ENCODE results near the gene APCDD1.
A peak's percentile ranks its signal among the peaks of the same experiment; 100 is the strongest.
"Not testable (repeated sequence)": the region's sequence is repeated elsewhere in the genome, so short reads cannot be mapped to it uniquely, and the experiment has no call there.

APCDD1 gene

DNA sequence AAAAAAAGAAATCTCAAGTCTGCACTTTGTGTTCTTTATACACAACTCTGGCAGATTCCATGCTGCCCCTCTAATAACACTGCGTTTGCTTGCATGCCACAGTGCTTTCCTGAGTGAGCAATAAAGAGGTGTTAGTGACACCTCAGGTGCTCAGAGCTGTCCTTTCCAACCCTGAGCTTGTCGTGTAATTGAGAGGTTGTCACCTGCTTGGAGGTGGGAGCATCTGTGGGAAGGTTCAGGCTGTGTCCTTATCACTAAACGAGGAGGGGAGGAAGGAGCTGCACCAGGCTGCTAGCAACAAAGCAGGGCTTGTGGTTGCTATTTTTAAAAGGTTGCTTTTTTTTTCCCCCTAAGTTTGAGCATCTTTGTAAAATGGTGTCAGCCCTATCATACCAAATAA lies 31.9 kb downstream of the APCDD1 start:
- Mint-ChIP-seq H3K4me1 (peaks cover 24% of the 10 kb centered on the region), H3K27me3 (no peaks in the 10 kb centered on the region), H3K4me3 (no peak overlapping the region), H3K9me3 (no peaks in the 10 kb centered on the region), H3K27ac (no peak overlapping the region)
- ATAC-seq, result no peak
- no peak for DNase-seq

DNA sequence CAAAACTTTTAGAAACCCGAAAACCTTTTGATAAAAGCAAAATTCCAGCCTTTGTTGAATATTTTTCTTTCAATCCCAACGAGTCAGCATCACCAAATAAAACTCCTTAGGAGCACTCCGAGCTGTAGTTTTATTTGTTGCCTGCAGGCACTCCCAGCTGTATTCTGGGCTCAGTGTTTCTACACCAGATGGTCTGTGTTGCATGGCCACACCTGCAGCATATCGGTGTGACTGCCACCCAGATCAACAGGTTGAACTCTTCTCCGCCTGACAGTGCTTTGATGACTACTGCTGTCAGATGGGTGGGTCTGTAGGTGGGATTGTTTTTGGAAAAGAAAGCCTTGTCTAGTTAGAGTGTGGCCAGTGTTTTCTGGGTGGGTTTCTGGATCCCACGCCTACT lies 32.7 kb downstream of the APCDD1 start:
- Mint-ChIP-seq H3K27me3 (no peaks in the 10 kb centered on the region), H3K4me1 (peaks cover 24% of the 10 kb centered on the region), H3K27ac (no peak overlapping the region), H3K9me3 (no peaks in the 10 kb centered on the region), H3K4me3 (no peak overlapping the region)
- no peak for DNase-seq
- no peak for ATAC-seq

- no peaks in the 10 kb centered on the region for H3K9me3 Mint-ChIP-seq
- H3K4me1 Mint-ChIP-seq, result peaks cover 21% of the 10 kb centered on the region
- H3K27me3 Mint-ChIP-seq, result no peaks in the 10 kb centered on the region
- ATAC-seq (no peak), DNase-seq (no peak)
- no peak overlapping the region for H3K4me3 Mint-ChIP-seq
- H3K27ac Mint-ChIP-seq, result no peak overlapping the region
Measured at GRCh38 chr18:10488017-10488416, 33.6 kb downstream of the APCDD1 start.

GRCh38 chr18:10490401-10491165 lies 36.1 kb downstream of the APCDD1 start:
- ATAC-seq (peak; percentile 99), DNase-seq (peak; percentile 58 to 80)
- peaks cover 12% of the 10 kb centered on the region for H3K4me1 Mint-ChIP-seq
- no peak overlapping the region for H3K4me3 Mint-ChIP-seq
- H3K27ac Mint-ChIP-seq, result peak overlapping the region in 1 of 2 donors; percentile 56
- no peaks in the 10 kb centered on the region for H3K9me3 Mint-ChIP-seq
- no peaks in the 10 kb centered on the region for H3K27me3 Mint-ChIP-seq

DNA sequence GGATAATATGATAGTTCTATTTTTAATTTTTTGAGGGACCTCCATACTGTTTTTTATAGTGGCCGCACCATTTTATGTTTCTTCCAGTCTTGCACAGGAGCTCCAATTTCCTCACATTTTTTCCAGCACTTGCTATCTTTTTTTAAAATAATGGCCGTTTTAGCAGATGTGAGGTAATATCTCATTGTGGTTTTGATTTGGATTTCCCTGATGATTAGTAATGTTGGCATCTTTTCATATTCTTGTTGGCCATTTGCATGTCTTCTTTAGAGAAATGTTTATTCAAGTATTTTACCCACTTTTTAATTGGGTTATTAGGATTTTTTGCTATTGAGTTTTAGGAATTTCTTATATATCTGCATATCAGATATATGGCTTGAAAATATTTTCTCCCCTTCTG lies 41.5 kb downstream of the APCDD1 start:
- DNase-seq, result no peak
- H3K27me3 Mint-ChIP-seq, result peaks cover 16% of the 10 kb centered on the region
- no peak for ATAC-seq
- H3K4me3 Mint-ChIP-seq, result no peak overlapping the region
- H3K27ac Mint-ChIP-seq, result no peak overlapping the region
- H3K4me1 Mint-ChIP-seq, result peaks cover 13% of the 10 kb centered on the region
- no peaks in the 10 kb centered on the region for H3K9me3 Mint-ChIP-seq

GRCh38 chr18:10497206-10497749 lies 42.8 kb downstream of the APCDD1 start:
- peaks cover 26% of the 10 kb centered on the region for H3K27me3 Mint-ChIP-seq
- no peak for ATAC-seq

DNA sequence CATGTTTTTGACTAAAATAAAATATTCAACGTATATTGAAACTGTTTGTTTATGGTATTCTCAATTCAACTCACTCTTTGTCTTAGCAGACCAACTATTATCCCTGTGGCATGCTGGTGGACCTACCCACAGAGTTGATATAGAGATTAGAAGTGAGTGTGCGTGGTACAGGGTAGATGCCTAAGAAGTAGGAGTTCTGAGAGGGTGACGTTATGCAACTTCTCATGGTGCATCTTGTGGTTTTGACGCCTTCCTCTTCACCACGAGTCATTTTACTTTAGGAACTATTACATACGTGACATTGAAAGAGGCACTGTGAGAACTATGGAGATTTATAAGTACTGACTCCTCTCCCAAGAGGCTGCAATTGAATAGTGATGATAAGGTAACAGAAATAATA lies 44.8 kb downstream of the APCDD1 start:
- peak; percentile 98 for ATAC-seq
- DNase-seq, result peak; percentile 16 to 24
- H3K27ac Mint-ChIP-seq, result no peak overlapping the region
- no peaks in the 10 kb centered on the region for H3K9me3 Mint-ChIP-seq
- H3K4me3 Mint-ChIP-seq, result no peak overlapping the region
- peaks cover 37% of the 10 kb centered on the region for H3K27me3 Mint-ChIP-seq
- H3K4me1 Mint-ChIP-seq, result peaks cover 11% of the 10 kb centered on the region

More at GRCh38 chr18:10497206-10497749, 42.8 kb downstream of the APCDD1 start:
- Mint-ChIP-seq H3K27ac (no peak overlapping the region), H3K4me3 (no peak overlapping the region), H3K4me1 (peaks cover 11% of the 10 kb centered on the region), H3K9me3 (no peaks in the 10 kb centered on the region)
- DNase-seq, result no peak

DNA sequence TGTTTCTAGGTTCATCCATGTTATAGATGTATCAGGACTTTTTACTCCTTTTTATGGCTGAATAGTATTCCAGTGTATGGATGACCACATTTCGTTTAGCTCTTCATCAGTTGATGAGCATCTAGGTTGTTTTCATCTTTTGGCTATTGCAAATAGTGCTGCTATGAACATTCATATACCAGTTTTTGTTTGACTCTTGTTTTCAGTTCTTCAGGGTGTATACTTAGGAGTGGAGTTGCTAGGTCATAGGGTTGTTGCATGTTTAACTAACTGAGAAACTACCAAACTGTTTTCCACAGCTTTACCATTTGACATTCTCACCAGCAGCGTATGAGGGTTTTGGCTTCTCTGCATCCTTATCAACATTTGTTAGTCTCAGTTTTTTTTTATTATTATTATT lies 45.6 kb downstream of the APCDD1 start:
- no peaks in the 10 kb centered on the region for H3K9me3 Mint-ChIP-seq
- no peak overlapping the region for H3K4me3 Mint-ChIP-seq
- H3K27me3 Mint-ChIP-seq, result peaks cover 37% of the 10 kb centered on the region
- DNase-seq (no peak), ATAC-seq (no peak)
- H3K4me1 Mint-ChIP-seq, result peaks cover 11% of the 10 kb centered on the region
- H3K27ac Mint-ChIP-seq, result no peak overlapping the region

GRCh38 chr18:10504723-10505122 lies 50.3 kb downstream of the APCDD1 start:
- no peak for DNase-seq
- Mint-ChIP-seq H3K4me3 (no peak overlapping the region), H3K9me3 (peaks cover 5 to 6% of the 10 kb centered on the region in 2 donors), H3K4me1 (no peaks in the 10 kb centered on the region), H3K27me3 (peaks cover 33% of the 10 kb centered on the region), H3K27ac (no peak overlapping the region)
- no peak for ATAC-seq

DNA sequence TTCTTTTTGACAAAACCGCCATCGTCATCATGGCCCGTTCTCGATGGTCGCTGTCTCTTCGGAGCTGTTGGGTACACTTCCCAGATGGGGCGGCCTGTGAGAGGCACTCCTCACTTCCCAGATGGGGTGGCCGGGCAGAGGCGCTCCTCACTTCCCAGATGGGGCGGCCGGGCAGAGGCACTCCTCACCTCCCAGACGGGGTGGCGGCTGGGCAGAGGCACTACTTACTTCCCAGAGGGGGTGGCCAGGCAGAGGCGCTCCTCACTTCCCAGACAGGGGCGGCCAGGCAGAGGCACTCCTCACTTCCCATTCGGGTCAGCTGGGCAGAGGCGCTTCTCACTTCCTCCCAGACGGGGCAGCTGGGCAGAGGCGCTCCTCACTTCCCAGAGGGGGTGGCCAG lies 51.5 kb downstream of the APCDD1 start:
- H3K27ac Mint-ChIP-seq, H3K4me3 Mint-ChIP-seq, H3K9me3 Mint-ChIP-seq, ATAC-seq, H3K4me1 Mint-ChIP-seq, DNase-seq: not testable (repeated sequence)
- H3K27me3 Mint-ChIP-seq, result peaks cover 27% of the 10 kb centered on the region

- Mint-ChIP-seq H3K27me3 (peaks cover 20% of the 10 kb centered on the region), H3K9me3 (peaks cover 5 to 6% of the 10 kb centered on the region in 2 donors), H3K4me3 (no peak overlapping the region), H3K4me1 (no peaks in the 10 kb centered on the region), H3K27ac (no peak overlapping the region)
- no peak for DNase-seq
- no peak for ATAC-seq
Measured at GRCh38 chr18:10508591-10508990, 54.2 kb downstream of the APCDD1 start.

- no peak for ATAC-seq
- Mint-ChIP-seq H3K27me3 (peaks cover 29% of the 10 kb centered on the region), H3K9me3 (peaks cover 5 to 6% of the 10 kb centered on the region in 2 donors), H3K27ac (no peak overlapping the region), H3K4me3 (no peak overlapping the region), H3K4me1 (peaks cover 4% of the 10 kb centered on the region)
- DNase-seq, result no peak
Measured at GRCh38 chr18:10511236-10511635, 56.8 kb downstream of the APCDD1 start.

DNA sequence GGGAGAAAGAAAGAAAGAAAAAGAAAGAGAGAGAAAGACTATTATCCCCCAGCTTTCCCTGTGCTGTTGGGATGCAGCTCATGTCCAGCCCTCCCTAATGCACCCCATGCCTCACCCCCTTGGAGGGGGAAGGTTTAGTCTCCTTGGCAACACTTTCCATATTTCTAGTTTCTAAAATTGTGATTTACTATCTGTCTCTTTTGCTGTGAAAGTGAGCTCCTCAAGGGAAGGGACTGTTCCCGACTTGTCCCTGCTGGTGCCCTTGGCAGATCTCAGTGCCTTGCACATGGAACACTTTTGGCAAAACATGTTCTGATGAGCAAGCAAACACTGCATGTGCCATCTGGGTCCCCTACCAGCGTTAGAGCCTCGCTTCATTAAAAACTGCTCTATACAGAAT lies 59.6 kb downstream of the APCDD1 start:
- ATAC-seq (no peak), DNase-seq (no peak)
- Mint-ChIP-seq H3K9me3 (peaks cover 0 to 7% of the 10 kb centered on the region in 2 donors), H3K4me3 (no peak overlapping the region), H3K27ac (no peak overlapping the region), H3K4me1 (peaks cover 4% of the 10 kb centered on the region), H3K27me3 (peaks cover 42% of the 10 kb centered on the region)

DNA sequence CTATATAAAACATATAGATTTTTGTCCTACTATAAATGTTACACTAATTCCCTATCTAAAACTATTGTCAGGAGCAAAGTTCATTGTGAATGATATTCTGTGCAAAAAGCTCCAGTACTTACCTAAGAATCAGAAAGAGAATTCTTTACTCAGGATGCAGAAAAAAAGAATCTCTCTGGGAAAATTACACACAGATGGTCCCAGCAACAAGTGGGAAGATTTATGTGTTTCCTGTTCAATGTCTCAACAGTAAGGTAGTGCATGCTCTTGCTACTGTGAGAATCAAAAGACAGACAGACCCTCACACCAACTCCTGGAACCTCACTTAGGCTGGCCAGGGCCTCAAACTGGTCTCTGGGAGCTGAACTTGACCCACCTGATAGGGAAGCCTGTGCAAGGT lies 60.2 kb downstream of the APCDD1 start:
- Mint-ChIP-seq H3K4me3 (no peak overlapping the region), H3K27me3 (peaks cover 47% of the 10 kb centered on the region), H3K4me1 (peaks cover 4% of the 10 kb centered on the region), H3K27ac (no peak overlapping the region), H3K9me3 (peaks cover 0 to 7% of the 10 kb centered on the region in 2 donors)
- no peak for ATAC-seq
- DNase-seq, result no peak

GRCh38 chr18:10515456-10515855 lies 61.0 kb downstream of the APCDD1 start:
- Mint-ChIP-seq H3K27ac (no peak overlapping the region), H3K4me1 (peaks cover 4% of the 10 kb centered on the region), H3K9me3 (peaks cover 0 to 7% of the 10 kb centered on the region in 2 donors), H3K4me3 (no peak overlapping the region), H3K27me3 (peaks cover 48% of the 10 kb centered on the region)
- DNase-seq (no peak), ATAC-seq (no peak)

GRCh38 chr18:10516078-10516477 lies 61.6 kb downstream of the APCDD1 start:
- peaks cover 4% of the 10 kb centered on the region for H3K4me1 Mint-ChIP-seq
- H3K9me3 Mint-ChIP-seq, result peaks cover 0 to 7% of the 10 kb centered on the region in 2 donors
- peaks cover 48% of the 10 kb centered on the region for H3K27me3 Mint-ChIP-seq
- DNase-seq, result no peak
- H3K27ac Mint-ChIP-seq, result no peak overlapping the region
- ATAC-seq, result no peak
- no peak overlapping the region for H3K4me3 Mint-ChIP-seq
